Neural cell (in vitro differentiated cells): ENCODE data around the gene JMJD4.

ENCODE experiments used
- EP300 ChIP-seq: fragments of 450-650 bp; conservative IDR thresholded peaks from 2 replicates; pipeline ENCODE4 v1.6.1; 2014; ENCODE audit warnings: antibody characterized with exemption, mild to moderate bottlenecking, moderate library complexity; ENCODE audit not compliant: poor library complexity, severe bottlenecking
- EZH2 ChIP-seq: fragments of 200-600, 300-800 bp; shearing (Covaris generic), sonication (generic); IDR thresholded peaks from 2 replicates; pipeline ENCODE4 v1.6.1; 2014; ENCODE audit warnings: antibody characterized with exemption, low read length, borderline replicate concordance, mild to moderate bottlenecking; ENCODE audit not compliant: insufficient read depth, poor library complexity, severe bottlenecking
- POLR2AphosphoS5 ChIP-seq: IDR thresholded peaks from 2 replicates; pipeline ENCODE4 v1.6.1; 2012
- RAD21 ChIP-seq: fragments of 450-650 bp; conservative IDR thresholded peaks from 2 replicates; pipeline ENCODE4 v1.6.1; 2014; ENCODE audit warnings: antibody characterized with exemption, mild to moderate bottlenecking, moderate library complexity
- SMC3 ChIP-seq: fragments of 450-650 bp; conservative IDR thresholded peaks from 2 replicates; pipeline ENCODE4 v1.6.1; 2014; ENCODE audit warnings: antibody characterized with exemption, mild to moderate bottlenecking, moderate library complexity; ENCODE audit not compliant: poor library complexity
- TAF1 ChIP-seq: IDR thresholded peaks from 2 replicates; pipeline ENCODE4 v1.6.1; 2012; ENCODE audit warnings: low read depth
- TF ChIP-seq, protein P1 (sequence below): fragments of 450-650 bp; IDR thresholded peaks from 2 replicates; pipeline ENCODE4 v1.5.1; 2014; ENCODE audit warnings: antibody characterized with exemption, mild to moderate bottlenecking, moderate library complexity; ENCODE audit not compliant: poor library complexity, severe bottlenecking
- TF ChIP-seq, protein P2 (sequence below): IDR thresholded peaks from 2 replicates; pipeline ENCODE4 v1.6.1; 2012; ENCODE audit warnings: borderline replicate concordance

DNA sequence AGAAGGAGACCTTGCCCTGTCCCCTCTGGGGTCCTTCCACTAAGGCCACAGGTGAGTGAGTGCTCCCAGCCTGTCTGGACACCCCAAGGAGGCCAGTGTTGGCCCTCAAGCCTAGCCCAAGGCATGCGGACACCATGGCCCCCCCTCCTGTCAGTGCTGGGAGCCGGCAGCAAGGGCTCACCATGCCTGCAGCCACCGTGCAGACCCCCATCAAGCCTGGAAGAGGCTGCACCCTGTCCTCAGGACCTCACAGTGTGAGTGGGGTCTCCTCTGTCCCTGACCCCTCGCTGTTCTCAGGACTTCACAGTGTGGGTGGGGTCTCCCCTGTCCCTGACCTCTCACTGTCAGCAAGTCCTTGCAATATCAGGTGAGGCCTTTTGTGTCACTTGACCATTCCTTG is 47.1 kb upstream of the JMJD4 start:
- TF ChIP-seq, protein P1, sequence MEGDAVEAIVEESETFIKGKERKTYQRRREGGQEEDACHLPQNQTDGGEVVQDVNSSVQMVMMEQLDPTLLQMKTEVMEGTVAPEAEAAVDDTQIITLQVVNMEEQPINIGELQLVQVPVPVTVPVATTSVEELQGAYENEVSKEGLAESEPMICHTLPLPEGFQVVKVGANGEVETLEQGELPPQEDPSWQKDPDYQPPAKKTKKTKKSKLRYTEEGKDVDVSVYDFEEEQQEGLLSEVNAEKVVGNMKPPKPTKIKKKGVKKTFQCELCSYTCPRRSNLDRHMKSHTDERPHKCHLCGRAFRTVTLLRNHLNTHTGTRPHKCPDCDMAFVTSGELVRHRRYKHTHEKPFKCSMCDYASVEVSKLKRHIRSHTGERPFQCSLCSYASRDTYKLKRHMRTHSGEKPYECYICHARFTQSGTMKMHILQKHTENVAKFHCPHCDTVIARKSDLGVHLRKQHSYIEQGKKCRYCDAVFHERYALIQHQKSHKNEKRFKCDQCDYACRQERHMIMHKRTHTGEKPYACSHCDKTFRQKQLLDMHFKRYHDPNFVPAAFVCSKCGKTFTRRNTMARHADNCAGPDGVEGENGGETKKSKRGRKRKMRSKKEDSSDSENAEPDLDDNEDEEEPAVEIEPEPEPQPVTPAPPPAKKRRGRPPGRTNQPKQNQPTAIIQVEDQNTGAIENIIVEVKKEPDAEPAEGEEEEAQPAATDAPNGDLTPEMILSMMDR, result no peak
- TF ChIP-seq, protein P2, sequence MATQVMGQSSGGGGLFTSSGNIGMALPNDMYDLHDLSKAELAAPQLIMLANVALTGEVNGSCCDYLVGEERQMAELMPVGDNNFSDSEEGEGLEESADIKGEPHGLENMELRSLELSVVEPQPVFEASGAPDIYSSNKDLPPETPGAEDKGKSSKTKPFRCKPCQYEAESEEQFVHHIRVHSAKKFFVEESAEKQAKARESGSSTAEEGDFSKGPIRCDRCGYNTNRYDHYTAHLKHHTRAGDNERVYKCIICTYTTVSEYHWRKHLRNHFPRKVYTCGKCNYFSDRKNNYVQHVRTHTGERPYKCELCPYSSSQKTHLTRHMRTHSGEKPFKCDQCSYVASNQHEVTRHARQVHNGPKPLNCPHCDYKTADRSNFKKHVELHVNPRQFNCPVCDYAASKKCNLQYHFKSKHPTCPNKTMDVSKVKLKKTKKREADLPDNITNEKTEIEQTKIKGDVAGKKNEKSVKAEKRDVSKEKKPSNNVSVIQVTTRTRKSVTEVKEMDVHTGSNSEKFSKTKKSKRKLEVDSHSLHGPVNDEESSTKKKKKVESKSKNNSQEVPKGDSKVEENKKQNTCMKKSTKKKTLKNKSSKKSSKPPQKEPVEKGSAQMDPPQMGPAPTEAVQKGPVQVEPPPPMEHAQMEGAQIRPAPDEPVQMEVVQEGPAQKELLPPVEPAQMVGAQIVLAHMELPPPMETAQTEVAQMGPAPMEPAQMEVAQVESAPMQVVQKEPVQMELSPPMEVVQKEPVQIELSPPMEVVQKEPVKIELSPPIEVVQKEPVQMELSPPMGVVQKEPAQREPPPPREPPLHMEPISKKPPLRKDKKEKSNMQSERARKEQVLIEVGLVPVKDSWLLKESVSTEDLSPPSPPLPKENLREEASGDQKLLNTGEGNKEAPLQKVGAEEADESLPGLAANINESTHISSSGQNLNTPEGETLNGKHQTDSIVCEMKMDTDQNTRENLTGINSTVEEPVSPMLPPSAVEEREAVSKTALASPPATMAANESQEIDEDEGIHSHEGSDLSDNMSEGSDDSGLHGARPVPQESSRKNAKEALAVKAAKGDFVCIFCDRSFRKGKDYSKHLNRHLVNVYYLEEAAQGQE, result no peak
- TF ChIP-seq EP300, result no peak
- TF ChIP-seq SMC3, result no peak
- TF ChIP-seq POLR2AphosphoS5, result no peak
- TF ChIP-seq RAD21, result no peak
- TF ChIP-seq EZH2, result no peak
- no peak for TF ChIP-seq TAF1
